Fibroblast of villous mesenchyme (primary cell): Measurements from ENCODE around the gene MPP1. TPM values are rescaled to one million over a fixed set of nuclear protein-coding genes. Genes with fewer than 3 reads are reported as not detected.

Experiments
- DNase-seq: peaks from one replicate; pipeline ENCODE4 v3.0.0-alpha.2; 2010; ENCODE audit warnings: low read depth
- H3K4me3 ChIP-seq: 2 replicates; pipeline ENCODE4 v1.5.1; 2011; ENCODE audit warnings: low read depth, mild to moderate bottlenecking, low read length
- total RNA-seq: library from RNA; depleted of rRNA; stranded (reverse); fragments of >200 nt; gene quantifications from 2 replicates; pipeline ENCODE4 v1.2.3, GENCODE V29; 2012
- TF ChIP-seq, protein P1 (sequence below): IDR thresholded peaks from 2 replicates; pipeline ENCODE4 v1.5.1; 2012; ENCODE audit warnings: low read depth, mild to moderate bottlenecking, low read length; ENCODE audit not compliant: insufficient read depth

The MPP1 gene
- total RNA-seq, 1 donor: 11.7 TPM

DNA sequence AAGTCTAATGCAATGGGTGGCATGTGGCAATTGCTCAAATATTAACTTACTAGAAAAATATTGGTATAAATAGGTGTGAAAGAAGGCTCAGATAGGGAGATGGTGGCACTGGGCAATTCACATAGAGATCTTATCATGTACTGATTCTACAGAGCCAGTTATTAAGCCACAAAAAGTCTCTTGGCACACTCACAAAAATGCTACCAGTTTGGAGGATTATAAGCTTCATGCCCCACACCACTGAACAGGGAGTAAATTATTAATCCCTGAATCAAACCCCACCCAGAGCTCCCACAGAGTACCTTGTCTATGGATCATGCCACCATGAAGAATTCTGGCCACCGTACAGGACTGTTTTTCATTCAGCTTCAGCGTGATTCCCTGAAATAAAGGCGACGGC is 13.8 kb downstream of the MPP1 start:
- TF ChIP-seq, protein P1, sequence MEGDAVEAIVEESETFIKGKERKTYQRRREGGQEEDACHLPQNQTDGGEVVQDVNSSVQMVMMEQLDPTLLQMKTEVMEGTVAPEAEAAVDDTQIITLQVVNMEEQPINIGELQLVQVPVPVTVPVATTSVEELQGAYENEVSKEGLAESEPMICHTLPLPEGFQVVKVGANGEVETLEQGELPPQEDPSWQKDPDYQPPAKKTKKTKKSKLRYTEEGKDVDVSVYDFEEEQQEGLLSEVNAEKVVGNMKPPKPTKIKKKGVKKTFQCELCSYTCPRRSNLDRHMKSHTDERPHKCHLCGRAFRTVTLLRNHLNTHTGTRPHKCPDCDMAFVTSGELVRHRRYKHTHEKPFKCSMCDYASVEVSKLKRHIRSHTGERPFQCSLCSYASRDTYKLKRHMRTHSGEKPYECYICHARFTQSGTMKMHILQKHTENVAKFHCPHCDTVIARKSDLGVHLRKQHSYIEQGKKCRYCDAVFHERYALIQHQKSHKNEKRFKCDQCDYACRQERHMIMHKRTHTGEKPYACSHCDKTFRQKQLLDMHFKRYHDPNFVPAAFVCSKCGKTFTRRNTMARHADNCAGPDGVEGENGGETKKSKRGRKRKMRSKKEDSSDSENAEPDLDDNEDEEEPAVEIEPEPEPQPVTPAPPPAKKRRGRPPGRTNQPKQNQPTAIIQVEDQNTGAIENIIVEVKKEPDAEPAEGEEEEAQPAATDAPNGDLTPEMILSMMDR: no peak
- no peak for DNase-seq
- no peak overlapping the region for H3K4me3 ChIP-seq

DNA sequence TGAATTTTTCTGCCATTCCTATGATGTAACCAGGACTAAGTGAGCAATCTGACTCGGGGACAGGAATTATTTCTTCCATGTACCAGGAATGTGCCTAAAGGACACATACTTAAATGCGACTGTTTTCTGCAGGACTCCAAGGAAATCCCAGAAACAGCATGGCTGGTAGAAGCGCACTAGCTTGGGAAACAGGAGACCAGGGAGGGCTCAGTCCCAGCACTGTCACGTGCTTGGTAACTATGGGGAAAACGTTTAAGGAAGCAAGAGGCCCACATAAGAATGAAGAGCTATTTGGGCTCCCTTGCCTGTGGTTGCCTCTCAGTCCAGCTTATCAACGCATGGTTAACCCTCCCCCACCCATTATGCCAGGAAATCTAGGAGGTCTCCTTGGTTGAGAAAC is 19.6 kb downstream of the MPP1 start:
- TF ChIP-seq, protein P1: no peak
- H3K4me3 ChIP-seq: no peak overlapping the region
- peak; percentile 19 for DNase-seq

DNA sequence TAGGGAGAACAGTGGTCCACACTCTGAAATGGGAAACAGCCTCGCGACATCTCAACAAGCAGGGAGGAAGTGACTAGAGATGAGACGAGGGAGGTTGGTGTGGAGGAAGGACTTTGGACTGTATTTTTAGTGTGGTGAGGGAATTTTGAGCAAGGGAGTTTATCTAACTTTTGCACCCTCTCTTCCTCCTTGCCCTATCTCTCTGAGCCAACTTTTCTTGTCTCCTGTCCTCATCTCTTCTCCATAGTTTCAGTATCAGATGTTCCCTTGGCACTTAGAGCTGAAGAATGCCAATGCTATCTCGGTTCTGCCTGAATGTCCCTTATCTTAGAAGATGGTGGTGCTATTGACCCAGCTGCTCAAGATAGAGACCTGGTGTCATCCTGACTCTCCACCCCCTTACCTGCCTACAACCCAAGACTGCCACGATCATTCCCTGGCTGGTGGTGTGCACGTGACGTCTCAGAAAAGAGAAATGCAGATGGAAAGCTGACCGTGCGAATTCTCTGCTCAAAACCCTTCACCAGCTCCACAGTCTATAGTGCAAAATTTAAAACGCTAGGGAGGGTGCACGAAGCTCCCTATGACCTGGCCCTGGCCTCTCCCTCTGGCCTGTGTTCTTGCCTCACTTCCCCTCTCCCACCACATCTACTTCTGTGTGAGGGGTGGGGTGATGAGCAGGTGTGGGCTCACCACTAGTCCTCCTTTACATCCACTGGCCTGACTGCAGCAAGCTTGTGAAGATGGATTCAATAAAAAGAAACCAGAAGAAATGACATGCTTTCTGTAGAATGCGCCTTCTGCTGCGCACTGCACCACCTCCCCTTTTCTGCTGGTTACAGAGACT is 20.9 kb downstream of the MPP1 start:
- DNase-seq: no peak
- TF ChIP-seq, protein P1: no peak
- H3K4me3 ChIP-seq: no peak overlapping the region

DNA sequence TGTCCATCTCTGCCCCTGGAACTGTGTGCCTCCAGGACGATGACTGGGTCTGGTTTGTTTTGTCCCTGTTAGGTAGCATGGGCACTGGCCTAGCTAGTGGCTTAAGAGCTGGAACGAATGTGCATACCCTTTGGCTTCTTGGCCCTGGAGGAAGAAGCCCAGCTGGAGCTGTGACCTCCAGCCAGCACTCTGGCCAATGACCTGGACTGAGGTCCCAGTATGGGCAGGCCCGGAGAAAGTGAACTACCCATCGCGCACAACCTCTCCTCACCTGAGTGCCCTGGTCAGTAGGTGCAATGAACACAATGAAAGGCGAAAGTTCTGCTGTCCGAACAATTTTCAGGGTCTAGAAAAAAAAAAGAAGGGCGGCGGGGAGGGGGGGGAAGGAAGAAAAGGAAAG is 24.3 kb downstream of the MPP1 start:
- TF ChIP-seq, protein P1: no peak
- H3K4me3 ChIP-seq: no peak overlapping the region
- no peak for DNase-seq

DNA sequence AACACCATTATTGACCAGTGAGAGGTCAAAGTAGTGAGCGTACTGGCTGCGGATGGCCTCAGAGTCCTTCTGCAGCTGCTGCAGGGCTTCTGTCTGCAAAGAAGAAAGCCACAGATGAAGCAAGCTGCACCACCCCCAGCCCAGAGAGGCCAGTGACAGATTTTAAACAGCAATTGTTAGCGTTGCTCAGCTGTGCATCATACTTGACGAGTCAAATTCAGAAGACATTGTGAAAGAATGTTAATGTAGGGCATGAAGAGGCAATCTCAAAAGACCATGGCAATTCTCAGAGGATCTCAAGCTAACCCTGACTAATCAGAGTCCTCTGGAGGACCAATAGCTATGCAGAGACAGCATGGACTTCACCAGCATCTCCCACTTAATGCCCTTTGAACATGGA is 26.0 kb downstream of the MPP1 start:
- DNase-seq: peak; percentile 49
- TF ChIP-seq, protein P1: no peak
- H3K4me3 ChIP-seq: no peak overlapping the region

DNA sequence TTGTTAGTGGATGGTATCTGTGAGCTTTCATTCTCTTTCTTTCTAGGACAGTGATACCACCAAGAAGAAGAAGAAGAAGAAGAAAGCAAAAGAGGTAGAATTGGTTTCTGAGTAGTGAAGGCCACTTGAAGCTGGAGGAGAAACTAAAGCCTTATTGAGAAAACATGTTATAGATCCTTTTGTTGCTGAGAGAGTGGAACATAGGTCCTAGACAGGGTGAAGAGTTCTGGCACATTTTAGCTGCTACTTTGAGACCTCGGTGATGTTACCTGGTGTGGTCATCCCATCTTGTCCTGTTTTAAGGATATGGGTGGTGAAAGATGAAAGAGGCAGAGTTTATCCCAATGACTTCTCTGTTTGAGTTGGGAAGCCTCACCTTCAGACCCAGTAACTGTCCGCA is 28.5 kb downstream of the MPP1 start:
- no peak for DNase-seq
- no peak overlapping the region for H3K4me3 ChIP-seq
- TF ChIP-seq, protein P1: no peak
